Gastrocnemius medialis (tissue), 4 donors: ENCODE measurements around the gene WDR72.

ENCODE experiments used
- POLR2A ChIP-seq, 2 donors: fragments of 450-650 bp; IDR thresholded peaks; one replicate each; pipeline ENCODE4 v1.6.1; 2017; ENCODE audit warnings: antibody characterized with exemption in 2 of 2, mild to moderate bottlenecking in 2 of 2, moderate library complexity in 2 of 2
- TF ChIP-seq, protein P1 (sequence below), 5 experiments: fragments of 450-650 bp in 3 of 5; fragments of 200-600 bp in 2 of 5; sonication (generic) in 2 of 5; IDR thresholded peaks in 4 of 5; conservative IDR thresholded peaks in 1 of 5; 1 replicate in 4 of 5; 2 replicates in 1 of 5; pipeline ENCODE4 v1.5.1; 2016 to 2019; ENCODE audit warnings: antibody characterized with exemption in 5 of 5, mild to moderate bottlenecking in 3 of 5, moderate library complexity in 3 of 5

DNA sequence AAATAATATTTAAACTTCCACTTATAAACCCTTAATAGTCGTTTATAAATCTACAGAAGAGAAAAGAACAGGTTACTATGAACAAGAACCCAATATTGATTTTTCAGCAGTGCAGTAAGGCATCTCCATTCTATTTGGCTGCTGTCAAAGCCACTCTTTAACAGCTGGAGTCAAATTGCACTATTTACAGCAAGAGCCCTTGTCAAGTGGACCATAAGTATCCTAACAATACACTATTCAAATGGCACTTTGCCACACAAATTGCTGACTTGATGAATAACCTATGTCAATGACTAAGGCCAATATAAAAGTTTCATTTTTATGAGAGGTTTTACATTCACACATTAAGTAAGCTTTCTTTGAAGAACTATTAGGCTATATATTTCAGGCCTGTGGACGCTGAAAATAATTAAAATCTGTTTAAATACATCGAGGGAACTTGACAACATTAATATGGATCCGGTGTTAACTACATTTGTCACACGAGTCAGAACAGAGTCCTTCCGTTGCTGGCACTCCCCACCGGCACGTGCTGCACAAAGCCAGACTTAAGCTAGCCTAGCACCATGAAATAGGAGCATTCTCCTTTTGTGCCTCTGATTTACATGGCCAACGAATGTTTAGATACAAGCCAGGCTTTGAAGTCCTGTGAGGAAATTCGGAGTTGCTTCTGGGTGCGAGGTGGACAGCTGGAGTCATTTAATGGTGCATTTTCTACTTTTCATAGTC lies 100.5 kb downstream of the WDR72 start:
- TF ChIP-seq, protein P1, sequence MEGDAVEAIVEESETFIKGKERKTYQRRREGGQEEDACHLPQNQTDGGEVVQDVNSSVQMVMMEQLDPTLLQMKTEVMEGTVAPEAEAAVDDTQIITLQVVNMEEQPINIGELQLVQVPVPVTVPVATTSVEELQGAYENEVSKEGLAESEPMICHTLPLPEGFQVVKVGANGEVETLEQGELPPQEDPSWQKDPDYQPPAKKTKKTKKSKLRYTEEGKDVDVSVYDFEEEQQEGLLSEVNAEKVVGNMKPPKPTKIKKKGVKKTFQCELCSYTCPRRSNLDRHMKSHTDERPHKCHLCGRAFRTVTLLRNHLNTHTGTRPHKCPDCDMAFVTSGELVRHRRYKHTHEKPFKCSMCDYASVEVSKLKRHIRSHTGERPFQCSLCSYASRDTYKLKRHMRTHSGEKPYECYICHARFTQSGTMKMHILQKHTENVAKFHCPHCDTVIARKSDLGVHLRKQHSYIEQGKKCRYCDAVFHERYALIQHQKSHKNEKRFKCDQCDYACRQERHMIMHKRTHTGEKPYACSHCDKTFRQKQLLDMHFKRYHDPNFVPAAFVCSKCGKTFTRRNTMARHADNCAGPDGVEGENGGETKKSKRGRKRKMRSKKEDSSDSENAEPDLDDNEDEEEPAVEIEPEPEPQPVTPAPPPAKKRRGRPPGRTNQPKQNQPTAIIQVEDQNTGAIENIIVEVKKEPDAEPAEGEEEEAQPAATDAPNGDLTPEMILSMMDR (IDR thresholded peaks at IDR 0.05 in 4 of 5, conservative IDR thresholded peaks at IDR 0.05 in 1 of 5) = no peak
- no peak for TF ChIP-seq POLR2A (IDR thresholded peaks at IDR 0.05)
